HepG2 (cell line): ENCODE data around the gene EAF1. TPM values are rescaled to one million over a fixed set of nuclear protein-coding genes. Genes with fewer than 3 reads are reported as not detected.

Source experiments
- KMT2B ChIP-seq: IDR thresholded peaks from 2 replicates; pipeline ENCODE4 v1.6.1; 2016; ENCODE audit warnings: missing genetic modification reagents, missing compliant biosample characterization
- MTF1 ChIP-seq: sonication (generic); formaldehyde crosslinking; IDR thresholded peaks from 2 replicates; pipeline ENCODE4 v1.5.0; 2020; ENCODE audit warnings: missing genetic modification reagents
- REST ChIP-seq, 2 experiments: IDR thresholded peaks; 2 replicates each; pipeline ENCODE4 v1.6.1; 2011 to 2012; ENCODE audit warnings: low read length in 2 of 2, borderline replicate concordance in 1 of 2, low read depth in 1 of 2, mild to moderate bottlenecking in 1 of 2, moderate library complexity in 1 of 2
- RORA ChIP-seq: sonication (generic); formaldehyde crosslinking; IDR thresholded peaks from 2 replicates; pipeline ENCODE4 v1.5.0; 2020; ENCODE audit warnings: mild to moderate bottlenecking, missing genetic modification reagents, moderate library complexity
- SIX4 ChIP-seq: sonication (generic); formaldehyde crosslinking; IDR thresholded peaks from 2 replicates; pipeline ENCODE4 v1.4.0; 2020; ENCODE audit warnings: missing genetic modification reagents
- ZBTB44 ChIP-seq: sonication (generic); formaldehyde crosslinking; IDR thresholded peaks from 2 replicates; pipeline ENCODE4 v1.4.0; 2020; ENCODE audit warnings: missing genetic modification reagents
- ZC3H13 ChIP-seq: sonication (generic); formaldehyde crosslinking; IDR thresholded peaks from 2 replicates; pipeline ENCODE4 v1.8.1; 2023; ENCODE audit warnings: mild to moderate bottlenecking, missing genetic modification reagents, moderate library complexity
- ZNF318 ChIP-seq: sonication (generic); formaldehyde crosslinking; IDR thresholded peaks from 2 replicates; pipeline ENCODE4 v1.4.0; 2020; ENCODE audit warnings: mild to moderate bottlenecking, missing genetic modification reagents
- ZNF616 ChIP-seq: sonication (generic); formaldehyde crosslinking; IDR thresholded peaks from 2 replicates; pipeline ENCODE4 v1.5.0; 2020; ENCODE audit warnings: low read depth, mild to moderate bottlenecking, missing genetic modification reagents
- ZNF75D ChIP-seq: sonication (generic); formaldehyde crosslinking; IDR thresholded peaks from 2 replicates; pipeline ENCODE4 v1.8.1; 2023; ENCODE audit warnings: missing genetic modification reagents, mild to moderate bottlenecking, borderline replicate concordance
- polyA plus RNA-seq, 8 experiments: library from polyadenylated mRNA; depleted of rRNA in 3 of 8; stranded (reverse) in 7 of 8; unstranded in 1 of 8; fragments of >200 nt; fragmentation: Illumina TruSeq in 4 of 8; extraction: Trizol in 4 of 8; gene quantifications; 2 replicates each; pipeline versions ENCODE4 v1.2.1 to v1.2.3, GENCODE V29; 2011 to 2016; ENCODE audit warnings: low read depth in 4 of 8, missing spikeins in 1 of 8, mixed read lengths in 1 of 8; ENCODE audit not compliant: insufficient read depth in 1 of 8
- total RNA-seq, 5 experiments: library from RNA; depleted of rRNA; stranded (reverse); fragments of >200 nt; fragmentation: Illumina TruSeq; extraction: Trizol; gene quantifications; 2 replicates each; pipeline ENCODE4 v1.2.3, GENCODE V29; 2016; ENCODE audit warnings: low read depth in 1 of 5

EAF1 gene
- total and polyA plus RNA-seq, 2 of the 13 experiments (the other 11 are each of a cell fraction or from before 2014, with no cell fraction given): 8.1 to 30.0 TPM

GRCh38 chr3:15478640-15478979 is 51.2 kb downstream of the EAF1 start (continued):
- TF ChIP-seq REST (IDR thresholded peaks at IDR 0.05; ENCODE audit: borderline replicate concordance in 1 of 2, low read depth in 1 of 2, low read length in 2 of 2): no peak
- TF ChIP-seq ZC3H13 (CRISPR knock-in tag): no peak
- TF ChIP-seq KMT2B (CRISPR knock-in tag): no peak
- no peak for TF ChIP-seq ZNF75D (CRISPR knock-in tag)
- no peak for TF ChIP-seq SIX4 (CRISPR knock-in tag)
- TF ChIP-seq RORA: no peak
- no peak for TF ChIP-seq MTF1 (CRISPR knock-in tag)
- TF ChIP-seq ZBTB44 (CRISPR knock-in tag): no peak
- no peak for TF ChIP-seq ZNF318
- no peak for TF ChIP-seq ZNF616 (CRISPR knock-in tag)
